ENCODE measurements around the gene ARIH1.

Gene ARIH1

GRCh38 chr15:72592097-72592496 lies 118.0 kb downstream of the ARIH1 start:
- no peak for TF ChIP-seq SIN3A (IDR thresholded peaks at IDR 0.05; ENCODE audit: borderline replicate concordance, insufficient read depth, low read length)
- no peak for TF ChIP-seq FOXP2 (optimal IDR thresholded peaks at IDR 0.05; ENCODE audit: borderline replicate concordance, extremely low read depth, extremely low read length, insufficient read depth)
- TF ChIP-seq POLR2AphosphoS5 (IDR thresholded peaks at IDR 0.05; ENCODE audit: low read depth, low read length) = no peak
- TF ChIP-seq TAF1 (IDR thresholded peaks at IDR 0.05; ENCODE audit: borderline replicate concordance, insufficient read depth, low read length) = no peak
- TF ChIP-seq, protein P1, sequence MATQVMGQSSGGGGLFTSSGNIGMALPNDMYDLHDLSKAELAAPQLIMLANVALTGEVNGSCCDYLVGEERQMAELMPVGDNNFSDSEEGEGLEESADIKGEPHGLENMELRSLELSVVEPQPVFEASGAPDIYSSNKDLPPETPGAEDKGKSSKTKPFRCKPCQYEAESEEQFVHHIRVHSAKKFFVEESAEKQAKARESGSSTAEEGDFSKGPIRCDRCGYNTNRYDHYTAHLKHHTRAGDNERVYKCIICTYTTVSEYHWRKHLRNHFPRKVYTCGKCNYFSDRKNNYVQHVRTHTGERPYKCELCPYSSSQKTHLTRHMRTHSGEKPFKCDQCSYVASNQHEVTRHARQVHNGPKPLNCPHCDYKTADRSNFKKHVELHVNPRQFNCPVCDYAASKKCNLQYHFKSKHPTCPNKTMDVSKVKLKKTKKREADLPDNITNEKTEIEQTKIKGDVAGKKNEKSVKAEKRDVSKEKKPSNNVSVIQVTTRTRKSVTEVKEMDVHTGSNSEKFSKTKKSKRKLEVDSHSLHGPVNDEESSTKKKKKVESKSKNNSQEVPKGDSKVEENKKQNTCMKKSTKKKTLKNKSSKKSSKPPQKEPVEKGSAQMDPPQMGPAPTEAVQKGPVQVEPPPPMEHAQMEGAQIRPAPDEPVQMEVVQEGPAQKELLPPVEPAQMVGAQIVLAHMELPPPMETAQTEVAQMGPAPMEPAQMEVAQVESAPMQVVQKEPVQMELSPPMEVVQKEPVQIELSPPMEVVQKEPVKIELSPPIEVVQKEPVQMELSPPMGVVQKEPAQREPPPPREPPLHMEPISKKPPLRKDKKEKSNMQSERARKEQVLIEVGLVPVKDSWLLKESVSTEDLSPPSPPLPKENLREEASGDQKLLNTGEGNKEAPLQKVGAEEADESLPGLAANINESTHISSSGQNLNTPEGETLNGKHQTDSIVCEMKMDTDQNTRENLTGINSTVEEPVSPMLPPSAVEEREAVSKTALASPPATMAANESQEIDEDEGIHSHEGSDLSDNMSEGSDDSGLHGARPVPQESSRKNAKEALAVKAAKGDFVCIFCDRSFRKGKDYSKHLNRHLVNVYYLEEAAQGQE (IDR thresholded peaks at IDR 0.05; ENCODE audit: insufficient read depth in 1 of 2, low read depth in 2 of 2, low read length in 2 of 2) = no peak

DNA sequence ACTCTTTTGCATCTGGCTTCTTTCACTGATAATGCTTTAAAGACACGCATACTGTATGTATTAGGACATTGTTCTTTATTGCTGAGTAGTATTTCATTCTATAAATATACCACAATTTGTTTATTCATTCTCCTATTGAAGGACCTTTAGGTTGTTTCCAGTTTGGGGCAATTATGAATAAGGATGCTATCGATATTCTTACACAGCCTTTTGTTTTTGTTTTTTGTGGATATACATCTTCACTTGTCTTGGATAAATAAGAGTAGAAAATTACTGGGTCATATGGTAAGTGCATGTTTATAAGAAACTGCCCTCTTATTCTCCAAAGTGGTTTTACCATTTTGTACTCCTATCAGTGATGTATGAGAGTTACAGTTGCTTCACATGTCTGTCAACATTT lies 118.5 kb downstream of the ARIH1 start:
- TF ChIP-seq, protein P1 (IDR thresholded peaks at IDR 0.05; ENCODE audit: insufficient read depth in 1 of 2, low read depth in 2 of 2, low read length in 2 of 2) = no peak
- TF ChIP-seq FOXP2 (optimal IDR thresholded peaks at IDR 0.05; ENCODE audit: borderline replicate concordance, extremely low read depth, extremely low read length, insufficient read depth) = no peak
- TF ChIP-seq SIN3A (IDR thresholded peaks at IDR 0.05; ENCODE audit: borderline replicate concordance, insufficient read depth, low read length) = no peak
- no peak for TF ChIP-seq POLR2AphosphoS5 (IDR thresholded peaks at IDR 0.05; ENCODE audit: low read depth, low read length)
- TF ChIP-seq TAF1 (IDR thresholded peaks at IDR 0.05; ENCODE audit: borderline replicate concordance, insufficient read depth, low read length) = no peak

DNA sequence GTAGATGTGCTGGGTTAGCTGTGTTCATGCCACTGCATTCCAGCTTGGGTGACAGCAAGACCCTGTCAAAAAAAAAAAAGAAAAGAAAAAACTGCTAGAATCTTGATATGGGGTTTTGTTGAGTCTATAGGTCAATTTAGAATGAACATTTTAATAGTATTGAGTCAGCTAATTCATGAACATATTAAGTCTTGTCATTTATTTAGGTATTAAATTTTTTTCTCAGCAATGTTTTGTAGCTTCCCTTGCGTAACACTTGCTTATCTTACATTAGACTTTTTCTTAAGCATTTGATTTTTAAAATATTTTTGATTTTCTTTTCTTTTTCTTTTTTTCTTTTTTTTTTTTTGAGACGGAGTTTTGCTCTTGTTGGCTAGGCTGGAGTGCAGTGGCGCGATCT lies 119.7 kb downstream of the ARIH1 start:
- TF ChIP-seq POLR2AphosphoS5 (IDR thresholded peaks at IDR 0.05; ENCODE audit: low read depth, low read length) = no peak

DNA sequence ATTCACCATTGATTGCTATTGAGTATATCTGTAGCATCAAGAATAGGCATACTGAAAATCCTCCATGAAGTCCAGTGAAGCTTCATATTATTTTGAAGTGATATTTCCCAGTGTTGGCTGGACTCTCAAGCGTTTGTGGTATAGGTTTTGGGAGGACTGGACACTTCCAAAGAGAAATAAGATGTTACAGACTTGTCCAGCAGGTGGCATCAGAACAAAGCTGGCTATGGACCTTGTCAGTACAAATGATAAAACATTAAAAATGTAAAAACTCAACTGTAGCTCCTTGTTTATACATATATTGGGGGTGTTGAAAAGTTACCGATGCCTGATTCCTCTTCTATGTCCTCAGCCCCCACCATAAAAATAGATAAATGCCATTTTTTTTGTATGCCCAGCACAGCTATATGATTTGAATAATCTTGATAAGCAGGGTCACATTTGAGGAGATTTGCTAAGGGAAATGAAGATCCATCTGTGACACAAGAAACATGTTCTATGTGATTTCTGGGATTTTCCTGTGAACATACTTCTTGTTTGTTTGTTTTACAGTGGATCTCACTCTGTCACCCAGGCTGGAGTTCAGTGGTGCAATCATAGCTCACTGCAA lies 125.8 kb downstream of the ARIH1 start:
- TF ChIP-seq, protein P1 (IDR thresholded peaks at IDR 0.05; ENCODE audit: insufficient read depth in 1 of 2, low read depth in 2 of 2, low read length in 2 of 2) = no peak
- no peak for TF ChIP-seq SIN3A (IDR thresholded peaks at IDR 0.05; ENCODE audit: borderline replicate concordance, insufficient read depth, low read length)
- TF ChIP-seq TAF1 (IDR thresholded peaks at IDR 0.05; ENCODE audit: borderline replicate concordance, insufficient read depth, low read length) = no peak
- TF ChIP-seq FOXP2 (optimal IDR thresholded peaks at IDR 0.05; ENCODE audit: borderline replicate concordance, extremely low read depth, extremely low read length, insufficient read depth) = no peak
- TF ChIP-seq POLR2AphosphoS5 (IDR thresholded peaks at IDR 0.05; ENCODE audit: low read depth, low read length) = no peak

DNA sequence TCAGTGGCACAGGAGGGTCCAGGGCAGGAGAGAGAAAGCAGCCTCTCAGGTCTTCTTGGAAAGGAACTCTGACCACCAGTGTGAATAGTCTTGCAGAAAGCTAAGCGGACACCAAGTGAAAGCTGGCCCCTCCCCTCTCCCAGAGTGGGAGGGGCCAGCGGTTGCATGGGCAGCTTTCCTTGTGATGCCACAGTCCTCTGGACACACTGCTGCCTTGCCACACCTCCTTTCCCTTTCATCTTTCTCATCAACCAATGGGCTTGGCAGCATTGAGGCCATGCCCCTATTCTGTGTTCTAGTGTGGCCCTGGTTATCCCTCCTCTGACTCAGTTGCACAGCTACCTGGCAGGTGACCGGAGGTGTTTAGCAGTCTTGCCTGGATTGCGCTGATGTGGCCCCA lies 130.7 kb downstream of the ARIH1 start:
- TF ChIP-seq FOXP2 (optimal IDR thresholded peaks at IDR 0.05; ENCODE audit: borderline replicate concordance, extremely low read depth, extremely low read length, insufficient read depth) = no peak
- TF ChIP-seq, protein P1 (IDR thresholded peaks at IDR 0.05; ENCODE audit: insufficient read depth in 1 of 2, low read depth in 2 of 2, low read length in 2 of 2) = no peak
